ENCODE measurements around the gene RNF10. TPM values are rescaled to one million over a fixed set of nuclear protein-coding genes. Genes with fewer than 3 reads are reported as not detected.

Gene RNF10
- total and polyA plus RNA-seq, 9 of the 15 experiments (the other 6 are each of a cell fraction or from before 2014, with no cell fraction given) = 43.0 to 139 (median 80.1) TPM

- 0 out of 4 replicates have a peak, but pooled peaks of 1 of the 2 experiments have one; percentile 37 for TF ChIP-seq UBTF (IDR thresholded peaks at IDR 0.05; ENCODE audit: borderline replicate concordance in 1 of 2, low read depth in 2 of 2, low read length in 2 of 2)
- peak; percentile 97 to 98 for TF ChIP-seq MNT (conservative IDR thresholded peaks at IDR 0.05)
- TF ChIP-seq ZNF79 (CRISPR knock-in tag; IDR thresholded peaks at IDR 0.05; ENCODE audit: low read depth) = no peak
- 0 out of 2 replicates have a peak, but pooled peaks have one; percentile 51 for TF ChIP-seq ZNF76 (CRISPR knock-in tag; IDR thresholded peaks at IDR 0.05; ENCODE audit: borderline replicate concordance)
- peak; percentile 84 for TF ChIP-seq CXXC5 (CRISPR knock-in tag; IDR thresholded peaks at IDR 0.05)
- TF ChIP-seq ESRRA (IDR thresholded peaks at IDR 0.05; ENCODE audit: borderline replicate concordance, low read depth) = peak; percentile 72; the same call in 1 of the 2 replicates
- TF ChIP-seq KDM2B (CRISPR knock-in tag; IDR thresholded peaks at IDR 0.05) = no peak
- peak; percentile 83 for TF ChIP-seq ZFX (CRISPR knock-in tag; IDR thresholded peaks at IDR 0.05)
- no peak for TF ChIP-seq ZNF586 (CRISPR knock-in tag; conservative IDR thresholded peaks at IDR 0.05)
- peak; percentile 39 for TF ChIP-seq HNRNPLL (IDR thresholded peaks at IDR 0.05; ENCODE audit: low read depth, low read length, poor library complexity, severe bottlenecking)
- 0 out of 2 replicates have a peak, but pooled peaks have one; percentile 65 for TF ChIP-seq STAT6 (CRISPR knock-in tag; IDR thresholded peaks at IDR 0.05)
- peak; percentile 98 for TF ChIP-seq TBP (optimal IDR thresholded peaks at IDR 0.05; ENCODE audit: low read depth, low read length)
- no peak for TF ChIP-seq RBM34 (IDR thresholded peaks at IDR 0.05; ENCODE audit: borderline replicate concordance, insufficient read depth, low read length)
- TF ChIP-seq HBP1 (CRISPR knock-in tag; IDR thresholded peaks at IDR 0.05) = no peak
- peak; percentile 20; the same call in 1 of the 2 replicates for TF ChIP-seq MYC (IDR thresholded peaks at IDR 0.05; ENCODE audit: low read depth, low read length)
- TF ChIP-seq MYC (CRISPR knock-in tag; IDR thresholded peaks at IDR 0.05; ENCODE audit: borderline replicate concordance, low read depth) = no peak
- TF ChIP-seq RBM15 (IDR thresholded peaks at IDR 0.05; ENCODE audit: insufficient read depth, low read length) = no peak
- peak; percentile 34 to 99; a peak in 2 of 4 replicates for TF ChIP-seq HDAC1 (IDR thresholded peaks at IDR 0.05)
- no peak for TF ChIP-seq NR2F6 (CRISPR knock-in tag; IDR thresholded peaks at IDR 0.05)
- no peak for TF ChIP-seq SMARCA5 (IDR thresholded peaks at IDR 0.05)
These were observed 38.3 kb upstream of the RNF10 start, which contains the start of gene DYNLL1 (continued) for GRCh38 chr12:120495731-120496412.

Data from K562 (cell line).